NT2/D1 (cell line): ENCODE measurements around the gene GTF2F1.

Source experiments
- SUZ12 ChIP-seq: IDR thresholded peaks from 2 replicates; pipeline ENCODE4 v1.6.1; 2011; ENCODE audit not compliant: insufficient read length, insufficient read depth; ENCODE audit errors: extremely low read depth
- YY1 ChIP-seq: IDR thresholded peaks from 2 replicates; pipeline ENCODE4 v1.6.1; 2011; ENCODE audit not compliant: insufficient read length, insufficient read depth

DNA sequence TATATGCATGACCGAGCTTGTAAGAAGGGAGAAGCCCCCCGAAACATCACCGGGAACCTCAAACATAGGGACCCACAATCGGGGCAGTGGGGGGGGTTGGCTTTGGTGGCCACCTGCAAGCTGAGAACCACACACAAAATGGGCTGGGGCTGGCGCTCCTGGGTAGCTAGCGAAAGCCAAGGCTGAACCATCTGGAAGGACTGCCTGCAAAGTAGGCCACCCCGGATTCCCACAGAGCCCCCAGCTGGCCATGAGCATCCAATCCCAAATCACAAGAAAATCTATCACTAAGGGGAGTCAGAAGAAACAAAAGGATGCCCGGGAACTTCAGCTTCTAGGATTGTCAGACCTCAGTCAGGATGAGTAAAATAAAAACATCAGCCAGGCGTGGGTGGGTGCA lies 14.5 kb downstream of the GTF2F1 start:
- TF ChIP-seq YY1 (no peak), SUZ12 (no peak)
